Right ventricle myocardium inferior (tissue), 1 donor: Measurements from ENCODE around the gene CBLIF. TPM values are rescaled to one million over a fixed set of nuclear protein-coding genes. Genes with fewer than 3 reads are reported as not detected.
"Not testable (repeated sequence)": the region's sequence is repeated elsewhere in the genome, so short reads cannot be mapped to it uniquely, and the experiment has no call there.

Experiments
- ATAC-seq: fragments of 200-7000 bp; cut with Tn5 transposase; one replicate; pipeline ENCODE4 v1.9.1; 2020; ENCODE audit warnings: mild to moderate bottlenecking, moderate library complexity
- DNase-seq: peaks from one replicate; pipeline ENCODE4 v3.0.0; 2021; ENCODE audit errors: missing footprints
- intact Hi-C: fragments of 100-400 bp; cut with DNase I; formaldehyde crosslinking; loops from one replicate; pipeline ENCODE4 v1.11.0; 2022
- total RNA-seq: library from RNA; stranded (reverse); fragmentation: NEBNext Ultra II Directional; extraction: Animal tissue kit (Norgen Biotek cat#: 25700); gene quantifications from one replicate; pipeline ENCODE4 v1.2.1, GENCODE V29; 2021
- donor health status: DM: no; HTN: yes; CAD: no; lungs with severe emphysema.

CBLIF gene
- total RNA-seq, 1 donor from 2014 or later = not detected

DNA sequence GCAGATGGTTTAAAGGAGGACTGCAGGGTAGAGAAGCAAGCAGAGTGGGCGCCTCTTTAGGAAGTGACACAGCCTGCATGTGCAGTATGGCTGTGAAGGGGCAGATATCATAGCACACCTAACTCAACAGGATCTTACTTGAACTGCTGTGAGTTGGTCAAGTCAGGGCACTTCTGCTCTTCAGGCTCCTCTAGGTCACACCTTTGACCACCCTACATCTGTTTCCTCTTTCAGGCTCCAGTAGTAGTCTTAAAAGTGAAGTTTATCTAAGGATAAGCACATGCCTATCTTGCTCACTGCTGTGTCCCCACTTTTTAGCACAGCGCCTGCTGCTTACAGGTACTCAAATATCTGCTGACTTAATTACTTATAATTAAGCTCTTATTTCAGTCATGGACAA, 41.2 kb downstream of the CBLIF start:
- DNase-seq = no peak
- ATAC-seq = no peak
- intact Hi-C loops = loop anchor here (2.0 kb wide), 1 partner anchor 135 kb away; the partner anchor contains the start of gene PATL1

DNA sequence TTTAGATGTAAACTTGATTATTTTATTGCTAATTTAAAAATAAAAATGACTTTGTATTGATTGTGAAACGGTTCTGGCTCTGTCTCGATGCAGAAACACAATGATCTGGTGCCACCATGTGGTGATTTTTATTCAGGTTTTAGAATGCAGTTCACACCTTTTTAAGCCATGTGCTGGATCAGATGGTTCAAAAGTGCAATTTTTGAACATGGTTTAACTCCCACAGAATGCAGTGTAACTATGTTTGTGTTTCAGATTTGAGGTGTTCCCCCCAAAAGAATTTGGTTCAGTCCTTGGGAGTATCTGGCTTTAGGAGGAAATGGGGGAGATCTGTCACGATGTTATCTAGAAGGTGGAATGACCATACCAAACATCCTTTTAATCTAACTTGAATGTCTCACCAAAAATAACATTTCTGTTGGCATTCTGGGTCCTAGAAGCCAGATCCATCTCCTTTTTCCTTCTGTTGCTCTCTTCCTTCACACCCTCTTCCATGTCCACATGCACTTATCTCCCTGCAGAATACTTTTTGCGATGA, 42.6 kb downstream of the CBLIF start:
- DNase-seq (no peak), ATAC-seq (peak; percentile 87)
- intact Hi-C loops = loop anchor here (1.0 to 2.0 kb wide), 2 partner anchors 48 to 266 kb away; no protein-coding TSS in a partner anchor

DNA sequence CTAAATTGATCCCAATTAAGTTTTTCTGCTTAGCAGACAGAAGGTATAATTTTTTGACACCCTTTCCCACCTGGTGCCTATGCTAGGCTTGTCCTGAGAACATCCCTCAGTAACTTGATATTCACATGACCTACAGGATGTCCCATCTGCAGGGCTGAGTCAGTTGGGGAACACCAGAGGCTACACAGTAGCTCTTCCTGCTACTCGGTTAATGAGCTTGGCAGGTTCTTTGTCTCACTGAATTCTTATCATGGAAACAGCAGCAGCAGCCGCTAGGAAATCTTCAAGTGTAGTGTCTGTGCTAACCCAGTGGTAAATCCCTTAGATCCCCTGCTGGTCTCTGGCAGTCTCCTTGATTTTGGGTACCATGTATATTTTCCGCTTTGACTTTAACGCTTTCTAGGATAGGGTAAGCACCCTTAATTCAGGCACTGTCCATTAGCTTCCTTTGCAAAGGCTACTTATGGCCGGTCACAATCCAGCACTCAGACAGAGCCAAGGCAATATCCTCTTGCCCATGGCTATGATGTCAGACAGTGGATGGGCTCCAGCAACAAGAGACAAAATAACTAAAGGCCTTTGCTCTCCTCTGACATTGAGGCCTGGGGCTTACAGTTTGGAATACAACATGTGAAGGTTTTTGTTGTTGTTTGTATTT, 43.2 kb downstream of the CBLIF start:
- ATAC-seq (peak; percentile 83), DNase-seq (no peak)

DNA sequence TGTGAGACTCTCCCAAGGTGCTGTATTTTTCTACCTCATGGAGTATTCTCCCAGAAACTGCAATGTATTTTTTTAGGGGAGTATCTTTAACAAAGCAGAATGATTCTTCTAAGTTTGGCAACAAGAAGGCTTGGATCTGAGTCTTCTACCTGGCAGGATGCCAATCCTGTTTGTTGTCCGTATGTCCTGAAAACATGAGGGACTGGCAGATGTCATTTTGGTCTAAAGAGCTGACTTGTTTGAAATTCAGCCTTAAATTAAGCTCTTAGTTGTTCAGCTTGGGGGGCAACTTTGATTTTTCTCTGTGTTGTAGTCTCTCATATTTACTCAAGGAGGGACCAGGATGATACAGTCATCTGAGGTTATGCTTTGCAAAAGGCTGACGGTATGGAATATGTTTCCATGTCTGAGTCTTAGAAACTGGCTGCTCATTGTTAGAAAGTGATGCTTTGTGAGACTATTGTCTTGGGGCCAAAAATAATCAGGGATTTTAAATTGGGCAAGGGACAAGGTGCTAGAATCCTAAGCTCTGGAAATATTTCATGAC, 44.1 kb downstream of the CBLIF start:
- ATAC-seq (no peak), DNase-seq (no peak)
- intact Hi-C loops = no loop called here

More for the DNA sequence above, 43.2 kb downstream of the CBLIF start:
- intact Hi-C loops = loop anchor here (1.0 to 2.0 kb wide), 2 partner anchors 48 to 265 kb away; no protein-coding TSS in a partner anchor

DNA sequence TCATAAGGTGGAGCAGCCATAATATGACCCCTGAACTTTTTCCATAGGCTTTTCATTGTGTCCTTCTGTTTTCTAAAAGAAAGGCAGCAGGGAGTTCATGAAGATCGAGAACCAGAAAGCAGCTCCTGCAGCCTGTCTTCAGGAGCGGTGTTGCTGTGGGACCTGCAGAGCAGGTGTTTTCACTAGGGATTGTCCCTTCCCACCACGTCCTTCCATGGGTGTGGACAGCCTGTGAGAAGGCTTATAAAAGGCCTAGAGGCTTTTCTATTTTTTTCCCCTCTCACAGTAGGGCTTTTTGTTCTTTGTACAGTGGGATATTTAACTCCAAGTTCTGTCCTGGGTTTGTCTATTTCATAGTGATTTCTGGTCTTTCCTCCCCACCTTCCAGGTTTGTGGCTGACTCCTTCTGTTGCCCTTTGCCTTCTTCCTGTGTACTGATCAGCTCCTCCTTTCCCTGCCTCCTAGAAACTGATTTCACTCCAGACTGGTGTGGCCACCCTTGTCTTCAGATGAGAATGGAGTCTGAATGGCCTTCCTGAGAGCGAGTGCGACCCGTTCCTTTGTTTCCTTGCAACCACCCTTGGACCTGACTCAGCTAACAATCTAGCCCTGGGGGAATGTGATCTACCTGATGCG, 44.8 kb downstream of the CBLIF start:
- intact Hi-C loops = no loop called here
- ATAC-seq = no peak
- no peak for DNase-seq

DNA sequence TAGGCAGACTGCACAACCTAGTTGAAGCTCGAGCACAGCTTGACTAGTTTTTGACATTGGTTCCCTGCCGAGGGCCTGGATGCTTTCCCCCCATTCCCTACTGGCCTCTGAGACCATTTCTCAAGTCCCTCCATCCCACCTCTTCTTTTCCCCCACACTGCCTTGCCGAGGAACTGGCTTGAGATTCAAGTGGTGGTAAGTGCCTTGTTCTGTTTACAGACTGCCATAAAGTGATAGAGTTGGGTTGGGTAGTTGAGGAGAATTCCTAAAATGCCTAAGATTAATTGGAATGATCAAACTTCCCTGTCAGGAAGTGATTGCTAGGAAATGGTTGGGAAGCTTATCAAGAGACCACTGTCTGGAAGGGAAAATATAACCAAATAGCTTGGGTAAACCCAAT, 50.9 kb downstream of the CBLIF start:
- DNase-seq (no peak), ATAC-seq (no peak)
- intact Hi-C loops = no loop called here

DNA sequence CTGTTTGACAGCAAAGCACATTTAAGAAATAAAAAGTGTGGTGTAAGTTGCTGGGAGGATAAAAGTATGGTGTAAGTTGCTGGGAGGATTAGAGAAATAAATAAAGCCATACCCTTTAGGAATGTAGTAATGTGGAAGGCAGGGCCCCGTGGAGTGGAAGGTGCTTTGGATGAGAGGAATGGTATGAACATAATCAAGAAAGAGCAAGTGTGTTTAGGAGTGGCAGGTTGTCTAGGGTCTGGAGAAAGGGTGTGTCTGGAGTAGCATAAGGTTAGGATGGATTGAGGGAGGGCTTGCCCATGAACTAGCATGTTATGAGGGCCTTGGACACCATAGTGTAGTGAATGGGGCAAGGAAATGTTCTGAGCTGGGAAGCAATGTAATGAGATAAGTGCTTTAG, 52.8 kb downstream of the CBLIF start:
- DNase-seq (no peak), ATAC-seq (no peak)
- intact Hi-C loops = no loop called here

DNA sequence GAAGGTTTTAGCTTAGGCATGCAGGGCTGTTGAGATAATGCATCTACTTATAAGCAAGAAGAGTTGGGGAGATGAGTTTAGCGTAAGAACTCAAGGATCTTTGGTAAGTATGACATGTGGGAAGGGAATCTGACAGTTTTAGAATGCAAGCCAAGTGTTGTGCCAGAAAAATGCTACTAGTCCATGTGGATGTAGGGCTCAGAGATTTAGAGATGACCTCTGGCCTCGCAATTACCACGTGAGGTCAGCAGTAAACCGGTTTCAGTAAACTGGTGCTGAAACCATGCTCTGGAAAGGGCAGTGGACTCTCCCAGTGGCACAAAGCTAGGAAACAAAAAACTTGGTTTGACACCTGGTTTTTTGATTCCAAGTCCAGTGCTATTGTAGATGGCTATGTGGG, 53.7 kb downstream of the CBLIF start:
- intact Hi-C loops = no loop called here
- DNase-seq (no peak), ATAC-seq (no peak)

DNA sequence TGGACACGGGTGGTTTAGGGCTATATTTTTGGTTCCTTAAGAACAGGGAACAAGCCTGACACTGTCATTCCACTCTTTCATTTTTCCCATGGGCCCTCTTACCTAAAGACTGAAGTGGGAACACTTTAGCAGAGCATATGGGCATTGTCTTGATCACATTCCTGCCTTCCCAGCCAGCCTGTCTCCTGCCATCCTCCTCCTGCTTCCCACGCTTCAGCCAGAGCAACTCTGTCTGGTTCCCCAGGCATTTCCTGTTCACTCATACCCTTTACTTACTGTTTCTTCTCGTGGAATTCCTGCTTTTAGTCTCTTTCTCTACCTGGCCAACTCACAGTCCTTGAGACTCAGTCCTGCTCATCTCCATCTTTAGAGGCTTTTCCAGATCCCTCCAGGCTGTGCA, 57.5 kb downstream of the CBLIF start:
- ATAC-seq (no peak), DNase-seq (no peak)
- intact Hi-C loops = no loop called here

DNA sequence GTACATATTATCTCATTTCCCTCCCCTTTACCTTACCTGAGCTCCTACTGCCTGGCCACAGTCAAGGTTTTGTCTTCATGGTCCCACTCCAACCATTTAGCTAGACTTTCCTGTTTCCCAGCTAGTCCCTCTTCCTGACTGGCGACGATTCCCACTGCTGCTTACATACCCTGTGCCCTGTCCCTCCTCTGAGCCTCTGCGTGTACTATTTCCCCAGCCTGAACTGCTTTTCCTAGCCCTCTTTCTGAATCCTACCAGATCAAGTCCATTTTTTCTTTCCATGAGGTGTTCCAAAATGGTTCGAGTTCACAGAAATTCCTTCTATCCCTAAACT, 58.1 kb downstream of the CBLIF start:
- no peak for DNase-seq
- no peak for ATAC-seq
- intact Hi-C loops = no loop called here

DNA sequence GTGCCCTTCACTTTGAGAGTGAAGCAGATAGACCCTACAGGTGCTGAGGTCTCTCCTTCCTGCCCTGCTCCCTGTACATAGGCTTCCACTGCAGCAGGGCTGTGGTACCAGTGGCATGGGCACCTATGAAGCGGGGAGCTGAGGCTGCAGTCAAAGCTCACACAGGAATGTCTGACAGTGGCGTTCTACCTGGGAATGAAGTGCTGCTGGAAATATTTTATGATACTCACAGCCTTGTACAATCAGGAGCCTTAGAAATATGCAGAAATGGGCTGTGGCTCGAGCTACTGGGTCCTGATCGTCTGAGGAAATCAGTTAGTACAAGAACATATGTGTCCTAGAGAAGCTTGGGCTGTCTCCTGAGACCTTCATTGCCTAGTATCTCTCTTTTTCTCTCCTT, 59.5 kb downstream of the CBLIF start:
- no peak for DNase-seq
- ATAC-seq = no peak
- intact Hi-C loops = no loop called here

DNA sequence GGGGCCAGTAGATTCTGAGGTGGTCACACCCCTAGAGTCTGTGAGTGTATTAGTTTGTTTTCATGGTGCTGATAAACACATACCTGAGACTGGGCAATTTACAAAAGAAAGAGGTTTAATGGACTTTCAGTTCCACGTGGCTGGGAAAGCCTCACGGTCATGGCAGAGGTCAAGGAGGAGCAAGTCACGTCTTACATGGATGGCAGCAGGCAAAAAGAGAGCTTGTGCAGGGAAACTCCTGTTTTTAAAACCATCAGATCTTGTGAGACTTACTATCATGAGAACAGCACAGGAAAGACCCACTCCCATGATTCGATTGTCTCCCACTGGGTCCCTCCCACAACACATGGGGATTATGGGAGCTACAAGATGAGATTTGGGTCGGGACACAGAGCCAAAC, 60.9 kb downstream of the CBLIF start:
- ATAC-seq, DNase-seq, intact Hi-C loops: not testable (repeated sequence)

DNA sequence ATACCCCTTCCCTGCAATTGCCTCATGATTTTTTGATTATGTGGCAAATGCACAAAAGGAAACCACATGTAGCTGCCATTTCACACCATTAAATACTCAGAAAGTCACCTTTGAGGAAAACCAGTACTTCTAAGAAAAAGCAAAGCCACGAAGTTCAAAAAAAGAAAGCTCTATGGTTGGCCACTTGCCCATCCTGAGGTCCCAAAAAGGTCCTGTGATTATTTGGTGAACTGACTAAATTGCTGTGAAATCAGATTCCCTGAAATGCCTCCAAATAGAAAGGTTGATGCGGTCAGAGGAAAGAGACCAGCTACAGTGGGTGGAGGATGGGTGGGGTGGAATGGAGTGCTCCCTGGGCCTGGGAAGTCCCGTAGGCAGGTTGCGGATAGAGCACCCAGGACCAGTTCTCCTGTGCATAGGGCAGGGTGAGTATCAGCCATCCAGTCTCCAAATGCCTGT, 61.6 kb downstream of the CBLIF start:
- no peak for ATAC-seq
- intact Hi-C loops = no loop called here
- DNase-seq = no peak

DNA sequence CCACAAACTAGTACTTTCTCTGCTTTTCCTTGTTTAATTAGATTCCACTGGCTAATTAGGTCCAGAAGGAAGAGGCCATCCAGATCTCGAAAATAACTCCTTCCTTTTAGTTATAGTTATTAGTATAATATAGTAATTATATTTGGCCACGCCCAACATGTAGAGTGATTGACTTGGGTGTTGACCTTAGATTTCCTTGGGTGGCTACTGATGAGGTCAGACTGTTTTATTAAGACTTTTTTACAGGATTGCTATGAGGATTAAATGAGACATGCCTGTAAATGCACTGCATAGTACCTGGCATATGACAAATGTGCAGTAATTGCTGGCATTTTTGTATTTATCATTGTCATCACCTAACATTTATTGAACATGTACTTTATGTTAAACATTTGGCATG, 63.2 kb downstream of the CBLIF start:
- intact Hi-C loops = no loop called here
- DNase-seq (no peak), ATAC-seq (no peak)

DNA sequence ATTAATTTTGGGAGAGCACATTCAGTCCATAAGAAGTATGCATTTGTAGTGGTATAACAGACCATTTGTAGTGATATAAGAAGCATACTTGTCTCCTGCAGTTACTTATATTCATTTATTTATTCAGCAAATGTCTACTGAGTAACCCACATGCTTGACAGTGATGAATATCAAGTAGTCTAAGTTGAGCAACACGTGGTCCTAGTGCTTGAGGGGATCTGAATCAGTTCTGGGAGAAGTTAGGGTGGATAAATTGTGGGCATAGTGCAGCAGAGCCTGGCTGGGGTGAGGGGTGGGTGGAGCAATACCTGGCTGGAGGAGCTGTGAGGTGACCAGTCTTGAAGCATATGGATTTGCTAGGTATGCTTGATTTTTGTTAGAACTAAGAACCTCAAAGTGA, 65.8 kb downstream of the CBLIF start:
- intact Hi-C loops = no loop called here
- no peak for DNase-seq
- ATAC-seq = no peak

Other genes starting within 250 kb of the CBLIF start
- gene OSBP, start 229.7 kb downstream of the CBLIF start, total RNA-seq = 38.5 TPM
- gene PATL1, start 176.5 kb downstream of the CBLIF start, total RNA-seq = 22.3 TPM
- gene OR10V1, start 131.7 kb downstream of the CBLIF start, total RNA-seq = not detected
- gene STX3, start 90.1 kb downstream of the CBLIF start, total RNA-seq = 8.4 TPM
- 92.9 TPM for gene MRPL16, start 34.7 kb downstream of the CBLIF start, total RNA-seq
- not detected for gene TCN1, start 21.0 kb upstream of the CBLIF start, total RNA-seq
- not detected for gene OOSP3, start 33.3 kb upstream of the CBLIF start, total RNA-seq
- gene OOSP1, start 92.9 kb upstream of the CBLIF start, total RNA-seq = not detected
- gene OOSP4A, start 118.5 kb upstream of the CBLIF start, total RNA-seq = not detected
- not detected for gene OOSP4B, start 171.7 kb upstream of the CBLIF start, total RNA-seq
- gene OOSP2, start 194.9 kb upstream of the CBLIF start, total RNA-seq = not detected
- gene MS4A3, start 211.2 kb upstream of the CBLIF start, total RNA-seq = not detected
- gene MS4A2, start 243.2 kb upstream of the CBLIF start, total RNA-seq = 0.95 TPM